Measurements from ENCODE around the gene SLC44A5.
"Not testable (repeated sequence)": the region's sequence is repeated elsewhere in the genome, so short reads cannot be mapped to it uniquely, and the experiment has no call there.

Gene SLC44A5

GRCh38 chr1:75263616-75264015 is 347.3 kb downstream of the SLC44A5 start:
- not testable (repeated sequence) for DNase-seq

GRCh38 chr1:75261946-75262345 is 349.0 kb downstream of the SLC44A5 start:
- DNase-seq, result not testable (repeated sequence)

GRCh38 chr1:75258351-75258750 is 352.6 kb downstream of the SLC44A5 start:
- no peak for DNase-seq

- DNase-seq, result no peak
These were observed 353.5 kb downstream of the SLC44A5 start for GRCh38 chr1:75257424-75257823.

GRCh38 chr1:75250114-75250513 is 360.8 kb downstream of the SLC44A5 start:
- DNase-seq, result not testable (repeated sequence)

GRCh38 chr1:75245239-75245638 is 365.7 kb downstream of the SLC44A5 start:
- DNase-seq, result no peak

- DNase-seq, result no peak
These were observed 367.8 kb downstream of the SLC44A5 start for GRCh38 chr1:75243124-75243523.

GRCh38 chr1:75237316-75237715 is 373.6 kb downstream of the SLC44A5 start:
- DNase-seq, result no peak

- no peak for DNase-seq
These were observed 376.4 kb downstream of the SLC44A5 start for GRCh38 chr1:75234562-75234961.

GRCh38 chr1:75233302-75233929 is 377.5 kb downstream of the SLC44A5 start:
- DNase-seq, result no peak

GRCh38 chr1:75220072-75220471 is 390.8 kb downstream of the SLC44A5 start:
- DNase-seq, result no peak

GRCh38 chr1:75214017-75214416 is 396.9 kb downstream of the SLC44A5 start:
- no peak for DNase-seq

- no peak for DNase-seq
These were observed 399.3 kb downstream of the SLC44A5 start for GRCh38 chr1:75211648-75212047.

GRCh38 chr1:75208862-75209261 is 402.1 kb downstream of the SLC44A5 start:
- no peak for DNase-seq

- DNase-seq, result peak; percentile 26
These were observed 407.3 kb downstream of the SLC44A5 start for GRCh38 chr1:75203415-75204277.

- DNase-seq, result no peak
These were observed 408.2 kb downstream of the SLC44A5 start for GRCh38 chr1:75202751-75203150.

GRCh38 chr1:75198761-75199160 is 412.2 kb downstream of the SLC44A5 start:
- no peak for DNase-seq

GRCh38 chr1:75198163-75198562 is 412.8 kb downstream of the SLC44A5 start:
- DNase-seq, result no peak

GRCh38 chr1:75188892-75189291 is 422.0 kb downstream of the SLC44A5 start:
- peak; percentile 17 for DNase-seq

GRCh38 chr1:75181214-75181955 is 429.5 kb downstream of the SLC44A5 start:
- not testable (repeated sequence) for DNase-seq

GRCh38 chr1:75174031-75174760 is 436.7 kb downstream of the SLC44A5 start:
- no peak for DNase-seq

GRCh38 chr1:75172556-75172955 is 438.4 kb downstream of the SLC44A5 start:
- no peak for DNase-seq

- no peak for DNase-seq
These were observed 439.0 kb downstream of the SLC44A5 start for GRCh38 chr1:75171876-75172275.
